Left ventricle myocardium inferior (tissue), 1 donor: ENCODE data around the gene STARD3NL. TPM values are rescaled to one million over a fixed set of nuclear protein-coding genes. Genes with fewer than 3 reads are reported as not detected.

Source experiments
- DNase-seq: peaks from one replicate; pipeline ENCODE4 v3.0.0-alpha.2; 2020
- H3K27ac ChIP-seq: fragments of 200-600 bp; replicated peaks from 2 replicates; pipeline ENCODE4 v1.8.0; 2021
- H3K27me3 ChIP-seq: fragments of 200-600 bp; 2 replicates; pipeline ENCODE4 v1.8.0; 2021; ENCODE audit warnings: low read depth
- H3K36me3 ChIP-seq: fragments of 200-600 bp; 2 replicates; pipeline ENCODE4 v1.8.0; 2021
- H3K4me1 ChIP-seq: fragments of 200-600 bp; 2 replicates; pipeline ENCODE4 v1.8.0; 2021
- H3K4me3 ChIP-seq: fragments of 200-600 bp; 2 replicates; pipeline ENCODE4 v1.8.0; 2021; ENCODE audit warnings: mild to moderate bottlenecking, moderate library complexity
- H3K9me3 ChIP-seq: fragments of 200-600 bp; replicated peaks from 2 replicates; pipeline ENCODE4 v1.8.0; 2021
- CTCF ChIP-seq: fragments of 200-600 bp; IDR thresholded peaks from 2 replicates; pipeline ENCODE4 v1.8.0; 2021; ENCODE audit warnings: antibody characterized with exemption, mild to moderate bottlenecking, borderline replicate concordance
- intact Hi-C: fragments of 100-400 bp; cut with micrococcal nuclease; formaldehyde crosslinking; loops from one replicate; pipeline ENCODE4 v1.11.0; 2022
- total RNA-seq: library from RNA; stranded (reverse); fragmentation: NEBNext Ultra II Directional; extraction: Animal tissue kit (Norgen Biotek cat#: 25700); gene quantifications from one replicate; pipeline ENCODE4 v1.2.1, GENCODE V29; 2021
- donor health status: DM: no; HTN: yes; CAD: no; lungs with severe emphysema.

STARD3NL gene
- total RNA-seq, 1 donor from 2014 or later = 24.8 TPM

GRCh38 chr7:38177621-38178003 is 433 bp upstream of the STARD3NL start:
- intact Hi-C loops = no loop called here
- no peak for TF ChIP-seq CTCF
- Histone ChIP-seq H3K36me3 (no peaks in the 10 kb centered on the region), H3K4me3 (peak overlapping the region; percentile 86), H3K4me1 (peaks cover 44% of the 10 kb centered on the region), H3K27me3 (no peaks in the 10 kb centered on the region), H3K27ac (peak overlapping the region; percentile 92), H3K9me3 (no peaks in the 10 kb centered on the region)
- no peak for DNase-seq

- H3K9me3 ChIP-seq = no peaks in the 10 kb centered on the region
- no peaks in the 10 kb centered on the region for H3K36me3 ChIP-seq
- intact Hi-C loops = no loop called here
- no peak for TF ChIP-seq CTCF
- H3K4me1 ChIP-seq = peaks cover 52% of the 10 kb centered on the region
- peak overlapping the region; percentile 86 for H3K4me3 ChIP-seq
- peak overlapping the region; percentile 92 for H3K27ac ChIP-seq
- no peaks in the 10 kb centered on the region for H3K27me3 ChIP-seq
- DNase-seq = no peak
These were observed 775 bp downstream of the STARD3NL start for GRCh38 chr7:38178695-38179344.

- no peak for TF ChIP-seq CTCF
- intact Hi-C loops = no loop called here
- Histone ChIP-seq H3K9me3 (no peaks in the 10 kb centered on the region), H3K4me1 (peaks cover 54% of the 10 kb centered on the region), H3K27ac (peak overlapping the region; percentile 92), H3K36me3 (no peaks in the 10 kb centered on the region), H3K27me3 (no peaks in the 10 kb centered on the region), H3K4me3 (peak overlapping the region; percentile 86)
- DNase-seq = no peak
These were observed 1.8 kb downstream of the STARD3NL start for GRCh38 chr7:38179776-38180226.

GRCh38 chr7:38181111-38181510 is 3.1 kb downstream of the STARD3NL start:
- Histone ChIP-seq H3K36me3 (no peaks in the 10 kb centered on the region), H3K27ac (peak overlapping the region; percentile 92), H3K4me1 (peaks cover 67% of the 10 kb centered on the region), H3K27me3 (no peaks in the 10 kb centered on the region), H3K4me3 (no peak overlapping the region), H3K9me3 (no peaks in the 10 kb centered on the region)
- TF ChIP-seq CTCF = no peak
- no peak for DNase-seq
- intact Hi-C loops = no loop called here

GRCh38 chr7:38182450-38182849 is 4.4 kb downstream of the STARD3NL start:
- no peak for TF ChIP-seq CTCF
- intact Hi-C loops = no loop called here
- Histone ChIP-seq H3K4me3 (no peak overlapping the region), H3K27me3 (no peaks in the 10 kb centered on the region), H3K36me3 (no peaks in the 10 kb centered on the region), H3K4me1 (peaks cover 80% of the 10 kb centered on the region), H3K9me3 (no peaks in the 10 kb centered on the region), H3K27ac (peak overlapping the region; percentile 15)
- DNase-seq = no peak
